Measurements from ENCODE around the gene SCNN1A. TPM values are rescaled to one million over a fixed set of nuclear protein-coding genes. Genes with fewer than 3 reads are reported as not detected.

SCNN1A gene
- total RNA-seq, 1 donor from 2014 or later = 1.2 TPM

- Histone ChIP-seq H3K79me2 (ENCODE audit: low read depth) (no peaks in the 10 kb centered on the region), H2AFZ (replicated peaks) (no peak overlapping the region), H3K4me2 (no peak overlapping the region), H3K4me1 (no peaks in the 10 kb centered on the region), H3K27ac (no peak overlapping the region), H3F3A (ENCODE audit: low read depth) (no peaks in the 10 kb centered on the region), H3K9me3 (ENCODE audit: low read depth) (no peaks in the 10 kb centered on the region), H4K20me1 (ENCODE audit: low read depth) (no peaks in the 10 kb centered on the region), H3K4me3 (no peak overlapping the region), H3K9ac (no peak overlapping the region), H3K36me3 (no peaks in the 10 kb centered on the region), H3K27me3 (no peaks in the 10 kb centered on the region)
- no peak for TF ChIP-seq EZH2 (IDR thresholded peaks at IDR 0.05)
- TF ChIP-seq EZH2phosphoT487 (IDR thresholded peaks at IDR 0.05) = no peak
- TF ChIP-seq CTCF (IDR thresholded peaks at IDR 0.05) = no peak
- Mint-ChIP-seq H3K4me3 (no peak overlapping the region), H3K4me1 (peaks cover 5% of the 10 kb centered on the region), H3K36me3 (no peaks in the 10 kb centered on the region), H3K27me3 (ENCODE audit: insufficient read depth, low read depth) (peaks cover 4% of the 10 kb centered on the region), H3K27ac (no peak overlapping the region), H3K9me3 (no peaks in the 10 kb centered on the region)
- no peak for DNase-seq (ENCODE audit: low spot score)
Measured at GRCh38 chr12:6394398-6394797, 19.0 kb upstream of the SCNN1A start.

- Histone ChIP-seq H3K27me3 (no peaks in the 10 kb centered on the region), H3F3A (ENCODE audit: low read depth) (no peaks in the 10 kb centered on the region), H2AFZ (replicated peaks) (no peak overlapping the region), H3K36me3 (no peaks in the 10 kb centered on the region), H3K9me3 (ENCODE audit: low read depth) (no peaks in the 10 kb centered on the region), H3K27ac (no peak overlapping the region), H3K4me1 (no peaks in the 10 kb centered on the region), H3K9ac (no peak overlapping the region), H3K4me3 (no peak overlapping the region), H3K4me2 (no peak overlapping the region), H3K79me2 (ENCODE audit: low read depth) (no peaks in the 10 kb centered on the region), H4K20me1 (ENCODE audit: low read depth) (no peaks in the 10 kb centered on the region)
- Mint-ChIP-seq H3K4me3 (no peak overlapping the region), H3K9me3 (no peaks in the 10 kb centered on the region), H3K27ac (no peak overlapping the region), H3K4me1 (peaks cover 8% of the 10 kb centered on the region), H3K36me3 (no peaks in the 10 kb centered on the region), H3K27me3 (ENCODE audit: insufficient read depth, low read depth) (peaks cover 4% of the 10 kb centered on the region)
- TF ChIP-seq EZH2phosphoT487 (IDR thresholded peaks at IDR 0.05) = no peak
- no peak for TF ChIP-seq EZH2 (IDR thresholded peaks at IDR 0.05)
- no peak for TF ChIP-seq CTCF (IDR thresholded peaks at IDR 0.05)
- no peak for DNase-seq (ENCODE audit: low spot score)
Measured at GRCh38 chr12:6393109-6393508, 17.7 kb upstream of the SCNN1A start.

GRCh38 chr12:6392504-6392903 is 17.1 kb upstream of the SCNN1A start:
- TF ChIP-seq CTCF (IDR thresholded peaks at IDR 0.05) (no peak), EZH2phosphoT487 (IDR thresholded peaks at IDR 0.05) (no peak), EZH2 (IDR thresholded peaks at IDR 0.05) (no peak)
- Histone ChIP-seq H3K9ac (no peak overlapping the region), H3K79me2 (ENCODE audit: low read depth) (no peaks in the 10 kb centered on the region), H3K36me3 (no peaks in the 10 kb centered on the region), H3K4me2 (no peak overlapping the region), H3K27ac (no peak overlapping the region), H3K9me3 (ENCODE audit: low read depth) (no peaks in the 10 kb centered on the region), H2AFZ (replicated peaks) (no peak overlapping the region), H4K20me1 (ENCODE audit: low read depth) (no peaks in the 10 kb centered on the region), H3K4me3 (no peak overlapping the region), H3K4me1 (no peaks in the 10 kb centered on the region), H3K27me3 (no peaks in the 10 kb centered on the region), H3F3A (ENCODE audit: low read depth) (no peaks in the 10 kb centered on the region)
- no peaks in the 10 kb centered on the region for H3K36me3 Mint-ChIP-seq
- no peaks in the 10 kb centered on the region for H3K9me3 Mint-ChIP-seq
- H3K4me1 Mint-ChIP-seq = peaks cover 9% of the 10 kb centered on the region
- DNase-seq (ENCODE audit: low spot score) = no peak
- H3K27me3 Mint-ChIP-seq (ENCODE audit: insufficient read depth, low read depth) = peaks cover 4% of the 10 kb centered on the region
- no peak overlapping the region for H3K27ac Mint-ChIP-seq
- H3K4me3 Mint-ChIP-seq = no peak overlapping the region
